Activated CD8-positive, alpha-beta memory T cell treated with anti-CD3 and anti-CD28 coated beads for 24 hours (primary cell): ENCODE results near the gene GCLC.

Experiments
- DNase-seq: peaks from one replicate; pipeline ENCODE4 v3.0.0-alpha.2; 2020

The GCLC gene

DNA sequence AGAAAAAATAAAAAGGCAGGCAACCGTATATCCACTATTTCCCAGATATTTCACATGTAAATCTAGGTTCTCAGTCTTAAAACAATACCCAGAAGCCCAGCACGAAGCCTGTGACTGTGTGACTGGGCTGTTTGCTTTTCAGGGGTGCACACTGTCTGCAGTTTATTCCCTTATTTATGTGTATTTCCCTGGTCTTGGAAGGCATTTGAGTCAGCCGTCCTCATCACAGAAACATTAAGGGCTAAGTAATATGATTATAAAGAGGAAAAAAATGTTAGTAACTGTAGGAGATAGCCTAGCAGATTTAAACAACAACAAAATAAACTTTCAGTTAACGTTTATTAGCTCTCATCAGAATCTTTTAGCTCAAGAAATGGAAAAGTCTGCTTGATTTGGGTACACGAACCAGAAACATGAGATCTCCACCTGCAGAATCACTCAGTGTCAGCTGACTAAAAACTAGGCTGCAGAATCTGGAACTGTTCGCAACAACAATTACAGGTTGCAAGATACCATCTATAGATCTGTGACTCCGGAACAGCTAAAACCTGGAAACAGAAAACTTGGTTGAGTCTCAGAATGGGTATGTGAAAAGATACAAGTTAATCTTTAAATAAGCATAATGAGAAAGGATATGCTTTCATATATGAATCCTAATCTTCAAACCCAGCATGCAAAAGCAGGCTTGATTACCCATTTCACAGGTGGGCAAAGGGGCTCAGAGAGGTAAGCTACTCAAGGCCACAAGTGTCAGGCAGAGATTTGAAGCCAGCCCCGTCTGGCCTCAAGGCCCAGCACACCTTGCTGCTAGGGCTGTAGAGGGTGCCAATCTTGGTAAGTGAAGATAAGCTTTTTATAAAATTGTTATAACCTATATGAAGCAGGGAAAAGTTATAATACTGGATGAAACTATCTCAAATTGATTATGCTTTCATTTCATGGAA is 21.1 kb downstream of the GCLC start:
- DNase-seq = no peak

DNA sequence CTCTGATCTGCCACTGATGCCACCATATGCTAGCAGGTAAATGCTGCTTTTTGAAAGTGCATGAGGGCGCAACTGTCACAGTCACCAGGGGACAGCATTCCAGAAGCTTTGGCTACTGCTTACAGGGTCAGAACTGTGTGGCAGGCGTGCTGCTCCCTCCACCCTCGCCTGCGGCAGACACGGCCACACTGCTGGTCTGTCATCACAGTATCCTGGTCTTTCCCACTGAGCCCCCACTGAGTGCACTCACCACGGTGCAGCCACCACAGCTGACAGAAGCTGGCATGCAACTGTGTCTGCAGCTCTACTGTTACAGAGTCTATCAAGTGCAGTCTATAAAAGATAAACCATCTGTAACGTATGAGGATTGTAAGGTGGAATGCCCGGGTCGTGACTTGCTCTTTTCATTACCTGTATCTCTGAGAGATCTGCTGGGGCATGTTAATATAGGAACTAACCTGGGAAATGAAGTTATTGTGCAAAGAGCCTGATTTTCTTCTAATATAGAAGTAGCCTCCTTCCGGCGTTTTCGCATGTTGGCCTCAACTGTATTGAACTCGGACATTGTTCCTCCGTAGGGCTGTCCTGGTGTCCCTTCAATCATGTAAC is 24.5 kb downstream of the GCLC start:
- no peak for DNase-seq

- no peak for DNase-seq
Observed at GRCh38 chr6:53518862-53519261, 26.0 kb downstream of the GCLC start.

GRCh38 chr6:53517021-53517420 is 27.9 kb downstream of the GCLC start:
- no peak for DNase-seq

- DNase-seq = no peak
Observed at GRCh38 chr6:53514677-53515076, 30.2 kb downstream of the GCLC start.

- no peak for DNase-seq
Observed at GRCh38 chr6:53513519-53513966, 31.4 kb downstream of the GCLC start.

DNA sequence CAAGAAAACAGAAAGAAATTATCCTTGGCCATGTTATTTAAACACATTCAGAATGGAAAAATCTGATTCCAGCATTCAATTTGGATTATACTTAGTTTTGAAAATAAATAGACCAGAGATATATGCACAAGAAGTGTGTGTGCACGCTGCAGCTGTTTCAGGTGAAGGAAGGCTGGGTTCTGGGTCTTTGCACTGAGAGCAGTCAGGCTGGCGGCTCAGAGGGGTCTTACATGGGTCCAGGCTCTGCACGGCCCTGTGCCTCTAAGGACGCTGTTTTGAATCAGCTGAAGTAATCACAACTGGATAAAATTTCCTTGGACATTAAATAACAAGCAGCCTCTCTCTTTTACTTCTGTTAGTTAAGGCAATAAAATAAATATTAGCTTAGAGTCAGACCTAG is 31.8 kb downstream of the GCLC start:
- no peak for DNase-seq

DNA sequence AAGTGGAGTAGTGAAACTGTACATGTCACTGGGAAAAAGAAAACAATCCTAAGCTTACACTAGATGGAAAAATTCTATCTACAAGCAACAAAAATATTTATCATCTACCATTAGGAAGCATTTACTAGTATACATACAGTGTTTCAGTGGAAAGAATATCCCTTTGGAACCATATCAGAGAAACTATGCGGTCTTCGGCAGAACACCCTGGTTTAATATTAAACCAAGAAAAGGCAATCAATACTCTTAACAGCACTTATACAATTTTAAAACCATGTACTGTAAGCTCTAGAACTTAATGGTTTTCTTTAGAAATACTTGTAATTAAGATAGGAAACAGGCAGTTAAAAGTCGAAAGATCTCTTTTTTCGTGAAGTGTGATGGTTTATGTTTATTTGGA is 32.3 kb downstream of the GCLC start:
- no peak for DNase-seq

GRCh38 chr6:53510746-53511145 is 34.2 kb downstream of the GCLC start:
- DNase-seq = no peak

- no peak for DNase-seq
Observed at GRCh38 chr6:53506872-53507271, 38.0 kb downstream of the GCLC start.

GRCh38 chr6:53504512-53504911 is 40.4 kb downstream of the GCLC start:
- no peak for DNase-seq

DNA sequence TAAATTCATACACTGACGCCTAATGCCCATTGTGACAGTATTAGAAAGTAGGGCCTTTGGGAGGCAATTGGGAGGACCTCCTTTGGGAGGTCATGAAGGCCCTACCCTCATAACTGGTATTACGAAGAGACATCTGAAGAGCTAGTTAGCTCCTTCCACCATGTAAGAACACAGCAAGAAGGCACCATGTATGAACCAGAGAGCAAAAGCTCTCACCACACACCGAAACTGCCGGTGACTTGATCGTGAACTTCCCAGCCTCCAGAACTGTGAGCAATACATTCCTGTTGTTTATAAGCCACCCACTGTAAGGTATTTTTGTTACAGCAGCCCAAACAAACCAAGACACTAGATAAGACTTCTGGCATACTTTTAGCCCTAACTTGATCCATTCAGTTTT is 41.8 kb downstream of the GCLC start:
- DNase-seq = no peak

GRCh38 chr6:53501432-53501831 is 43.5 kb downstream of the GCLC start:
- DNase-seq = no peak

DNA sequence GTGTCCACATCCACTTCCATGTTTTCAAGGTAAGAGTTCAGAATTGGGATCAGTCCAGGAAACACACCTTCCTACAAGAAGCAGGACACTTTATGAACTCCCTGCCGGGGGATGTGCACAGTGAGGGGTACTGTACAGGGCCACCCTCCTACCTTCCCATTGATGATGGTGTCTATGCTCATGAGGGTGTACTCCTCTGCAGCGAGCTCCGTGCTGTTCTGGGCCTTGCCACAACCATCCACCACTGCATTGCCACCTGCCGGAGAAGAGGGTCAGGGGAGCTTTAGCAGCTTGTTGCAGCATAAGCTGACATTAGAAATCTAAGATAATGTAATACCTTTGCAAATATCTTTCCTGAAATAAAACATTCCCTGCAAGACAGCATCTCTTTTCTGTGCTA is 44.8 kb downstream of the GCLC start:
- no peak for DNase-seq

GRCh38 chr6:53499094-53499493 is 45.8 kb downstream of the GCLC start:
- DNase-seq = no peak

- DNase-seq = no peak
Observed at GRCh38 chr6:53498649-53499048, 46.3 kb downstream of the GCLC start.

DNA sequence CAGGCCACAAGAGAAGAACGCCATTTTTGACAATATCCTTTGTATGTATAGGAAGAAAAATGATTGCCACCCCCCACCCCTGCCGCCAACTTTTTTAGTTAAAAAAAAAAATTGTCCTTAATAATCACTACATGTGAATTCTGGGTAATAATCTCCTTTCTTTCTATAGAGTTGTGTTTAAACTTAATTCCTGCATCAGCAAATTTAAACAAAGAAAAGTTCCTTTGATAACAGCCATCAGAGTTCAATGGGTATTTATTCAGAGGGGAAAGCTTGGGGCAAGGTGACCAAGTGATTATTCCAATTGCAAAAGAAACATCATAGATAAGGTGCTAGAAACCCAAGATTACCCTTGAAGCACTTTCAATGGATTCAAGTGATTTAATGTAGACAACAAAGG is 47.0 kb downstream of the GCLC start:
- DNase-seq = no peak

DNA sequence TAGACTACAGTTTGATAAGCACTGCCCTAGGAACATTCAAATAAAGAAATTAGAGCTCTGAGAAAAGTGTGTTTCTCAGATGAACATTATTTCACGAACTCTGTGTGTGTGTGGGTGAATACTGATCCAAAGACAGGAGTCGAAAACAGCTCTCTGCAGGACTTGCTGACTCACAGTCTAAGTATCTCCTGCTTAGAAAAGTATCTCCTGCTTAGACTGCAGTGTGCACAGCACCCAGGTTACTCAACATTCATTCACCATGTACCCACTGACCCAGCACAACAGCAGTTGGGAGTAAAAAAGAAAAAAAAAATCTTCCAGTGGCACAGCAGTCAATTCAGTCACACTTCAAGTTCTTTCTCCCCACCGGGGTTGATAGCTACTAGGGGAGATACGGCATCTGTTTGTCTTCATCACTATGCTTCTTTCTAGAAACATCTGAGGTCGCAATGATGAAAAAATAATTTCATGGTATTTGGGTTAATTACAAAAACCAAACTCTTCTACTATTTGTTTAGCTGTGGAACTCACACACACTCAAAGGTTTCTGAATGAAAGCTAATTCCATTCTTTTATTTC is 48.0 kb downstream of the GCLC start:
- no peak for DNase-seq

DNA sequence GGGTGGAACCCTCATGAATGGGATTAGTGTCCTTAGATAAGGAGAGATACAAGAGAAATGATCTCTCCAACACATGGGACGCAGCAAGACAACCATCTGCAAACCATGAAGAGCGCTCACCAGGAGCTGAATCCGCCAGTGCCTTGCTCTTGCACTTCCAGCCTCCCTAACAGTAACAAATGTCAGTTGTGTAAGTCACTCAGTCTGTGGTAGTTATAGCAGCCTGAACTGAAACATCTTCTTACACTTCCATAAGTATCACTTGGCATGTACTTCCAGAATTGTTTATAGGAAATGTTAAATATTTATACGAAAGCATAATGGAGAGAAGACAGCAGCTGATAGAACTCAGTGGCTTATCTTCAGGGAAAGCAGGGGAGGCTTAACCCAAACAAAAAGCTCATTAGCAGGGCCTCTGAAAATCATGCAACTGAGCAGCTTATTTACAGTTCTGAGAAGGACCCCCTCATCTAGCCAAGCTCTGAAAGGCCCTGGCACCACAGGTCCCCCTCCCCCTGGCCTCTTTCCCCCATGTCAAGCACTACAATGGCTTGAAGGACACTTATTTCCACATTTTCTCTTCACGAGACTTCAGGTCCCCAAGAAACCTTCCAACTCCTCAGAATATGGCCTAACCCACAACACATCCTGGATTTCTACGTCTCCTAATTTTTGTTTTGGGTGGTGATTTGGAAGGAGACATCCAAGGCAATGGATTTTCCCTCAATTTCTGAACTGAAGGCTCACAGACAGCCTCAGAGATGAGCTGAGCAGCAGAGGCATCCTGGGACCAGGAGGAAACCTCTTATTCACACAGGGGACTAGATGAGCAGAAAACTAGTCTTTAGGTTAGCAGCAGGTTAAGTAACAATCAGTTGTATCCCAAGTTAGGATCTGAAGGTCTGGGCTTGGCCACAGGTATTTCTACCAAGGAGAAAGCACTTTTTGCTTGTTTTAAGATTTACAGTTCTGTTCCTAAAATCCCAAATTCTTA is 49.1 kb downstream of the GCLC start:
- no peak for DNase-seq

DNA sequence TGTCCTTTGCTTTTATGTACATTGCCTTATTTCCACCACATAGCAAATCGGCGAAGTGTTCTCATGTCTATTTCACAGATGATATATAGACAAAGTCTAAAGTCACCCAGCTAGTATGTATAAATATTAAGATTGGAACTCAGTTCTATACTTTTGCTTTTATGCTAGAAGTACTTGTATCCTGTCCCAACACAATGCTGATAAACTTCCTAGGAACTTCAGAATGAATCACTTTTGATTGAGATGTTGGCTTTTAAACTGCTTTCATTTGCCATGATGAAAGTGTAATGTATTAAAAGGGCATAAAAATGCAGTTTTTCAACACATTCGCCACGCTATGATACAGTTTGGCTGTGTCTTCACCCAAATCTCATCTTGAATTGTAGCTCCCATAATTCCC is 50.8 kb downstream of the GCLC start:
- no peak for DNase-seq

DNA sequence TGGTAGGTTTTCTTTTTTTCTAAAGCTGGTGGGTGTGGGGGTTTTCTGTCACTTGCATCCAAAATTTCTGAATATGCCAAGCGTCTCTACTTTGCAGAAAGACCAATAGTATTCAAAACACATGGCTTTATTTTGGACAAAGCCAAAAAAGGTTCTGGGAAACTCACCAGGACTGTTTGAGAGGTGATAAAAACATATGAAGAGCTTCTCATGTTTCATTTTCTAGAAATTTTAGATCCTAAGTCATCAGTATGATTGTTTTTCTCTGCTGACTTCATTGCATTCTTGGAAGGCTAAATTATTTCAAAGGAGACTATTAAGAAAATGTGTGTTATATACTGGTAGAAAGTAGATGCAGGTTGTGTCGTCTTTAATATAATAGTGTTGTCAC is 51.3 kb downstream of the GCLC start:
- no peak for DNase-seq

DNA sequence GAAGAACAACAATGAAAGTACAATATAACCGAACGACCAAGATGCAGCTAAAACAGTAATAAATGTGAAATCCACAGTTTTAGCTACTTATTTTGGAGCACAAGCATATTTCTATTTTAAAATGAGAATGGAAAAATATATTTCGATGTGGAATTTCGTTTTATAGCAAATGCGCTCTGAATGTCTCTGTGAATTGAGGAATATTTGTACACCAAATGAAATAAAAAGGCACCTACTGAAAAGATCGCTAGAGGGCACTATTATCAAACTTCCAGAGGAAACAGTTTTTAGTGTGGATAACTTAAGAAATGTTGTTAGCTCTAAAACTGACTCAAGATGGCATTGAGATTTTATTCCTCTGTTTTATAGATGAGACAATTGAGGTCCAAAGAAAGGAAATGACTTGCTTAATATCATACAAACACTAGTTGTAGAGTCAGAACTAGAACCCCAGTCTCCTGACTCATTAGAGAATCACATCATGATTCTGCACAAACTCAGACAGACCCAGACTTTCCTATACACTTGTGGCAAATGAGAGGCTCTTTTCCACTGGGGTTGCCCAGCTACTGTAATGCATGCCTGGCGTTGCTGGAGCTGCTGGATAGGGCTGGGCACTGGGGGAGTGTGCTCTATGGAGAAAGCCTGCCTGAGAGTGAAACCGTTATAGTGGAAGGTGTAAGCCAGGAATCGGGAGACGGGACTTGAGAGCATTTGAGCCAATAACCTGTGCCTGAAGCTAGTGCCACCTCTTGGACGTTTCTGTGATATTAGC is 51.9 kb downstream of the GCLC start:
- peak; percentile 59 for DNase-seq
